Uterus (tissue), 2 donors: ENCODE measurements around the gene AGBL1.

Experiments used
- CTCF ChIP-seq, 4 experiments: fragments of 200-600 bp in 2 of 4; fragments of 450-650 bp in 2 of 4; sonication (generic) in 2 of 4; IDR thresholded peaks; one replicate each; pipeline ENCODE4 v1.5.1; 2016 to 2019; ENCODE audit warnings: antibody characterized with exemption in 4 of 4, mild to moderate bottlenecking in 2 of 4, moderate library complexity in 1 of 4
- POLR2A ChIP-seq, 2 donors: fragments of 450-650 bp; IDR thresholded peaks; one replicate each; pipeline ENCODE4 v1.6.1; 2016; ENCODE audit warnings: antibody characterized with exemption in 2 of 2, mild to moderate bottlenecking in 1 of 2, moderate library complexity in 1 of 2

GRCh38 chr15:86432861-86433260, 353.2 kb downstream of the AGBL1 start:
- TF ChIP-seq CTCF (IDR thresholded peaks at IDR 0.05) = no peak
- TF ChIP-seq POLR2A (IDR thresholded peaks at IDR 0.05) = no peak
